DOHH2 (cell line): ENCODE data around the gene ZNF367.
"Not testable (repeated sequence)": the region's sequence is repeated elsewhere in the genome, so short reads cannot be mapped to it uniquely, and the experiment has no call there.

Experiments used
- CTCF ChIP-seq: fragments of 200-600 bp; sonication (generic); IDR thresholded peaks from one replicate; pipeline ENCODE4 v1.5.1; 2014; ENCODE audit warnings: antibody characterized with exemption, mild to moderate bottlenecking, low read depth, low read length; ENCODE audit not compliant: poor library complexity, severe bottlenecking
- EZH2phosphoT487 ChIP-seq: fragments of 200-600 bp; sonication (generic); IDR thresholded peaks from 2 replicates; pipeline ENCODE4 v1.6.1; 2017; ENCODE audit warnings: borderline replicate concordance, mild to moderate bottlenecking, antibody characterized with exemption, low read length, moderate library complexity, mixed read lengths

- TF ChIP-seq CTCF, EZH2phosphoT487: not testable (repeated sequence)
Observed at GRCh38 chr9:96362119-96362518, 56.1 kb downstream of the ZNF367 start.
